ENCODE measurements around the gene HOXD11. TPM values are rescaled to one million over a fixed set of nuclear protein-coding genes. Genes with fewer than 3 reads are reported as not detected.

Gene HOXD11
- total and polyA plus RNA-seq, 2 of the 13 experiments (the other 11 are each of a cell fraction or from before 2014, with no cell fraction given): not detected

DNA sequence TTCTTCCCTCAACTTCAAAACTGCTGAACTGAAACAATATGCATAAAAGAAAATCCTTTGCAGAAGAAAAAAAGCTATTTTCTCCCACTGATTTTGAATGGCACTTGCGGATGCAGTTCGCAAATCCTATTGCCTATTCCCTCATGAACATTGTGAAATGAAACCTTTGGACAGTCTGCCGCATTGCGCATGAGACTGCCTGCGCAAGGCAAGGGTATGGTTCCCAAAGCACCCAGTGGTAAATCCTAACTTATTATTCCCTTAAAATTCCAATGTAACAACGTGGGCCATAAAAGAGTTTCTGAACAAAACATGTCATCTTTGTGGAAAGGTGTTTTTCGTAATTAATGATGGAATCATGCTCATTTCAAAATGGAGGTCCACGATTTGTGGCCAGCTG, 30.8 kb downstream of the HOXD11 start:
- peaks cover 9 to 91% of the 10 kb centered on the region in 2 experiments; a peak in 4 of 5 replicates for H3K27me3 ChIP-seq (ENCODE audit: control insufficient read depth in 1 of 2, insufficient read depth in 2 of 2, low read length in 2 of 2)
- intact Hi-C loops (cut with micrococcal nuclease; ENCODE audit: unreplicated experiment): no loop called here
- H3K4me3 ChIP-seq (replicated peaks in 1 of 3; ENCODE audit: insufficient read depth in 1 of 3, low read depth in 2 of 3, low read length in 3 of 3): no peak overlapping the region
- H3K27ac ChIP-seq (ENCODE audit: extremely low read length, insufficient read depth, low read length): no peak overlapping the region
- FAIRE-seq: peak; percentile 49
- no peak for ATAC-seq
- no peak overlapping the region for H3K9ac ChIP-seq (ENCODE audit: insufficient read depth, low read depth, low read length)
- no peaks in the 10 kb centered on the region for H3K9me3 ChIP-seq (ENCODE audit: low read length)
- peaks cover 11% of the 10 kb centered on the region for H3K4me1 ChIP-seq (ENCODE audit: insufficient read depth, low read length)
- ChIA-PET POLR2A (no interaction called here), CTCF (ENCODE audit: low intra/inter-chr PET ratio, low total read pairs) (no interaction called here)
- 37% methylated on average over 8 of the region's 8 CpGs for WGBS (ENCODE audit: low lambda C conversion rate)
- no TSS peak for BruUV-seq (replicated peaks)
- H3K4me2 ChIP-seq (ENCODE audit: low read depth, low read length): no peak overlapping the region
- TF ChIP-seq, protein P1, sequence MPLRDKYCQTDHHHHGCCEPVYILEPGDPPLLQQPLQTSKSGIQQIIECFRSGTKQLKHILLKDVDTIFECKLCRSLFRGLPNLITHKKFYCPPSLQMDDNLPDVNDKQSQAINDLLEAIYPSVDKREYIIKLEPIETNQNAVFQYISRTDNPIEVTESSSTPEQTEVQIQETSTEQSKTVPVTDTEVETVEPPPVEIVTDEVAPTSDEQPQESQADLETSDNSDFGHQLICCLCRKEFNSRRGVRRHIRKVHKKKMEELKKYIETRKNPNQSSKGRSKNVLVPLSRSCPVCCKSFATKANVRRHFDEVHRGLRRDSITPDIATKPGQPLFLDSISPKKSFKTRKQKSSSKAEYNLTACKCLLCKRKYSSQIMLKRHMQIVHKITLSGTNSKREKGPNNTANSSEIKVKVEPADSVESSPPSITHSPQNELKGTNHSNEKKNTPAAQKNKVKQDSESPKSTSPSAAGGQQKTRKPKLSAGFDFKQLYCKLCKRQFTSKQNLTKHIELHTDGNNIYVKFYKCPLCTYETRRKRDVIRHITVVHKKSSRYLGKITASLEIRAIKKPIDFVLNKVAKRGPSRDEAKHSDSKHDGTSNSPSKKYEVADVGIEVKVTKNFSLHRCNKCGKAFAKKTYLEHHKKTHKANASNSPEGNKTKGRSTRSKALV (CRISPR knock-in tag; IDR thresholded peaks at IDR 0.05): peak; percentile 78; the same call in 1 of the 2 replicates
- TF ChIP-seq SSRP1 (CRISPR knock-in tag; IDR thresholded peaks at IDR 0.05) (no peak), CEBPB (IDR thresholded peaks at IDR 0.05; ENCODE audit: borderline replicate concordance, low read depth, low read length) (peak; percentile 96), CEBPG (CRISPR knock-in tag; IDR thresholded peaks at IDR 0.05) (peak; percentile 82), SMC3 (IDR thresholded peaks at IDR 0.05; ENCODE audit: low read length) (peak; percentile 14; the same call in 1 of the 2 replicates), HNF4G (IDR thresholded peaks at IDR 0.05; ENCODE audit: borderline replicate concordance, low read depth, low read length) (peak; percentile 81), HNF4G (CRISPR knock-in tag; IDR thresholded peaks at IDR 0.05; ENCODE audit: borderline replicate concordance, low read depth) (no peak), TBX3 (IDR thresholded peaks at IDR 0.05; ENCODE audit: borderline replicate concordance) (no peak), NCOR1 (IDR thresholded peaks at IDR 0.05; ENCODE audit: borderline replicate concordance, low read length) (peak; percentile 78; the same call in 1 of the 2 replicates), SP140L (CRISPR knock-in tag; IDR thresholded peaks at IDR 0.05; ENCODE audit: borderline replicate concordance) (0 out of 2 replicates have a peak, but pooled peaks have one; percentile 38), MED1 (CRISPR knock-in tag; IDR thresholded peaks at IDR 0.05) (no peak), GATAD2A (CRISPR knock-in tag; IDR thresholded peaks at IDR 0.05) (0 out of 2 replicates have a peak, but pooled peaks have one; percentile 30), HNF4A (CRISPR knock-in tag; IDR thresholded peaks at IDR 0.05) (peak; percentile 88), TRIM24 (CRISPR knock-in tag; IDR thresholded peaks at IDR 0.05) (0 out of 2 replicates have a peak, but pooled peaks have one; percentile 38)
- TF ChIP-seq, protein P2, sequence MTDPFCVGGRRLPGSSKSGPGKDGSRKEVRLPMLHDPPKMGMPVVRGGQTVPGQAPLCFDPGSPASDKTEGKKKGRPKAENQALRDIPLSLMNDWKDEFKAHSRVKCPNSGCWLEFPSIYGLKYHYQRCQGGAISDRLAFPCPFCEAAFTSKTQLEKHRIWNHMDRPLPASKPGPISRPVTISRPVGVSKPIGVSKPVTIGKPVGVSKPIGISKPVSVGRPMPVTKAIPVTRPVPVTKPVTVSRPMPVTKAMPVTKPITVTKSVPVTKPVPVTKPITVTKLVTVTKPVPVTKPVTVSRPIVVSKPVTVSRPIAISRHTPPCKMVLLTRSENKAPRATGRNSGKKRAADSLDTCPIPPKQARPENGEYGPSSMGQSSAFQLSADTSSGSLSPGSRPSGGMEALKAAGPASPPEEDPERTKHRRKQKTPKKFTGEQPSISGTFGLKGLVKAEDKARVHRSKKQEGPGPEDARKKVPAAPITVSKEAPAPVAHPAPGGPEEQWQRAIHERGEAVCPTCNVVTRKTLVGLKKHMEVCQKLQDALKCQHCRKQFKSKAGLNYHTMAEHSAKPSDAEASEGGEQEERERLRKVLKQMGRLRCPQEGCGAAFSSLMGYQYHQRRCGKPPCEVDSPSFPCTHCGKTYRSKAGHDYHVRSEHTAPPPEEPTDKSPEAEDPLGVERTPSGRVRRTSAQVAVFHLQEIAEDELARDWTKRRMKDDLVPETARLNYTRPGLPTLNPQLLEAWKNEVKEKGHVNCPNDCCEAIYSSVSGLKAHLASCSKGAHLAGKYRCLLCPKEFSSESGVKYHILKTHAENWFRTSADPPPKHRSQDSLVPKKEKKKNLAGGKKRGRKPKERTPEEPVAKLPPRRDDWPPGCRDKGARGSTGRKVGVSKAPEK (CRISPR knock-in tag; IDR thresholded peaks at IDR 0.05; ENCODE audit: borderline replicate concordance): no peak
- DNase-seq (ENCODE audit: low spot score): peak; percentile 33
- no peak overlapping the region for H2AFZ ChIP-seq (ENCODE audit: low read length)
- H3K79me2 ChIP-seq (ENCODE audit: insufficient read depth, low read length): no peaks in the 10 kb centered on the region
- H4K20me1 ChIP-seq (ENCODE audit: insufficient read depth, low read length): no peaks in the 10 kb centered on the region
- H3K36me3 ChIP-seq (replicated peaks in 1 of 2; ENCODE audit: control insufficient read depth in 1 of 2, insufficient read depth in 2 of 2, low read length in 2 of 2): no peaks in the 10 kb centered on the region
- in situ Hi-C loops (cut with HindIII; ENCODE audit: extremely low pct_ligation_motif_present, low pct_unique_long_range_greater_than_20kb): no loop called here
